A549 treated with CpdA at 1 μM for 4 hours (cell line): ENCODE data around the gene TMEM184A. TPM values are rescaled to one million over a fixed set of nuclear protein-coding genes. Genes with fewer than 3 reads are reported as not detected.

Source experiments
- total RNA-seq: library from RNA; stranded (reverse); fragments of 200-300 nt; extraction: Qiagen RNA extraction; gene quantifications from 5 replicates; pipeline ENCODE4 v1.2.3, GENCODE V29; 2022; ENCODE audit warnings: low read depth

The TMEM184A gene
- 8.7 to 14.5 TPM (median 14.0 TPM) in 5 replicates for total RNA-seq

GRCh38 chr7:1555813-1556543, at the start of gene TMEM184A:
TMEM184A (minus strand) TSS chr7:1556205; CDS start chr7:1555484, 721 bp downstream.

GRCh38 chr7:1569833-1570632, 14.0 kb upstream of the TMEM184A start, which contains the start of gene PSMG3:
PSMG3 (minus strand) TSS chr7:1570032; CDS start chr7:1569339, 693 bp downstream.

GRCh38 chr7:1503816-1504775, 51.9 kb downstream of the TMEM184A start, which contains the start of gene INTS1:
INTS1 (minus strand) TSS chr7:1504389; CDS start chr7:1503960, 429 bp downstream.

Other genes with a start within 250 kb of the TMEM184A start
- gene MICALL2, start 96.7 kb downstream of the TMEM184A start, total RNA-seq, result 23.7 to 36.8 TPM (median 27.0 TPM) in 5 replicates
- 50.1 to 68.4 TPM (median 55.6 TPM) in 5 replicates for gene INTS1, start 51.8 kb downstream of the TMEM184A start, total RNA-seq
- gene MAFK, start 25.5 kb downstream of the TMEM184A start, total RNA-seq, result 64.3 to 104 TPM (median 90.8 TPM) in 5 replicates
- gene PSMG3, start 13.8 kb upstream of the TMEM184A start, total RNA-seq, result 84.9 to 116 TPM (median 110 TPM) in 5 replicates
- 0.30 to 0.57 TPM (median 0.47 TPM) in 5 replicates for gene ELFN1, start 114.1 kb upstream of the TMEM184A start, total RNA-seq